Posterior cingulate gyrus (tissue), 11 donors: ENCODE measurements around the gene WDR89.
"Not testable (repeated sequence)": the region's sequence is repeated elsewhere in the genome, so short reads cannot be mapped to it uniquely, and the experiment has no call there.

ENCODE experiments used
- DNase-seq, 10 donors: peaks; one replicate each; pipeline versions ENCODE4 v3.0.0 to v3.0.0-alpha.2; 2020 to 2021; ENCODE audit warnings: mixed read lengths in 3 of 10
- intact Hi-C: fragments of 100-400 bp; cut with DNase I; formaldehyde crosslinking; loops from one replicate; pipeline ENCODE4 v1.15.1; 2023

The WDR89 gene

DNA sequence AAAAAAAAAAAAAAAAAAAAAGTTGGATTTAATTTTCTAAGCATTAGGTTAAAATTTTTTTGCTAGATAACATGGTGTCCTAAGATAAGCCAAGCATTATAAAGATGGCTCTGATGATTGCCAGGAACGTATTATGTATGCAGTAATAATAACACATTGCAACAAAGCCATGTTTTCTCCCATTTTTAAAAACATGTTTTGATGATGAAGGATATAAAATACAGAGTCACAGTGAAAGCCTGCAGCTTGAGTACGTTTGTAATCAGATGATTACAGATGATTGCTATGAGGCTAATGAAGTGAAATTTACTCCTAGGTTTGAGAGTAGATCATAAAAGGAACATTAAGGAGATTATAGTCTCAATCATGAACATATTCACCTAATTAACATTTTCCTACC is 13.3 kb upstream of the WDR89 start:
- intact Hi-C loops: no loop called here
- no peak for DNase-seq

GRCh38 chr14:63654346-63654745 is 12.7 kb upstream of the WDR89 start:
- intact Hi-C loops: no loop called here
- DNase-seq: no peak

GRCh38 chr14:63652406-63652805 is 10.7 kb upstream of the WDR89 start:
- DNase-seq: no peak
- intact Hi-C loops: no loop called here

GRCh38 chr14:63650256-63650952 is 8.7 kb upstream of the WDR89 start:
- intact Hi-C loops: no loop called here
- DNase-seq: peak in 4 of 10 donors; percentile 22 to 45 (median 31)

- DNase-seq: no peak
- intact Hi-C loops: loop anchor here (10.0 kb wide), 1 partner anchor 117 kb away; no protein-coding TSS in a partner anchor
Measured at GRCh38 chr14:63647696-63648410, 6.2 kb upstream of the WDR89 start.

GRCh38 chr14:63644741-63645140 is 3.1 kb upstream of the WDR89 start:
- DNase-seq: no peak
- intact Hi-C loops: loop anchor here (5.0 to 10.0 kb wide), 2 partner anchors 83 to 120 kb away; partner anchors contain the start of gene SGPP1

DNA sequence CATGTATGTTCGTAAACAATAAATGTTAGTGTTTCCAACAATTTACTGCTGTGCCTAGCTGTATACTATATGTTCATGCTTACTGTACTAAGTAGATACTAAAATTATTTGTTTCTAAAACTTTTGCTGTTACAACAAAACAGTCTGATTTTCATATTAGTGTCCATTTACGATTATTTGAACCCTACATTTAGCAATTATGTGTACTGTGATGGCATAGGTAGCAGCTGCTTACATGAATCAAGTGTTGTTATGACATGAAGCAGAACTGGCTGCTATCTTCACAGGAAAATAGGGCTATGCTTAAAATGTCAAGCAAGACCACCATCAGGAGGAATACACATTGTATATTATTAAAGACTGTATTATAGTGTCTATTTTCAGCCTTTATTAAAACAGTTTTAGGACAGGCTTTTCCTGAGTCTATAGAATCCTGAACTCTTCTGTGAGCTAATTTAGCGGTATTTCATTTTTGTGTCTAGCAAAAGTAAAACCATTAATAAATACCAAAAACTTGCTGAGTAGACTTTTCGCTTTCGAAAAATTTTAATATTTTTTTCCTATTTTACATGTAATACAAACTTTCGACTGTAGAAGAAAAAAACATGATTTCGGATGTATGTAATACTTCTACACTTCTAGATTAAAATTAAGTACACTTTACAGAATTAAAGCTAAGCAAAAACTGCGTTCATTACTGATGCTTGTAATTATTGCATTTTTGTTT is 1.1 kb upstream of the WDR89 start:
- intact Hi-C loops: loop anchor here (1.0 to 10.0 kb wide), 3 partner anchors 84 to 122 kb away; partner anchors contain the start of genes PPP2R5E and SGPP1
- DNase-seq: no peak

DNA sequence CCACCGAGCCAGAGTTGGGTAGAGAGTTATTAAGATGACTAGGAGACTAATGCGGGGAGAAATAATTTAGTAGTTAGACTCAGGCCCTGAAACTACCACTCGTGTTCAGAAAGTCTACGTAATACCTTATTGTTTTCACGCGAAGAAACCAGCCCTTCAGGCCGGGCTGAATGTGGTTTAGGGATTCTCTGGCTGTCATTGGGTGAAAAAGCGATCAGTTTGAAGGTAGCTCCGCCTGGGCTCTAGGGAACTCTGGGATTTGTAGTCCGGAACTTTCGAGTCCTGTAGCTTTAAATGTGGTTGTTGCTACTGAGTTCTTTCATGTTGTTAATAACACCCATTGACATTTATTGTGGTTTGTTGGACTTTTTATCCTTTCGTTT is 549 bp upstream of the WDR89 start:
- intact Hi-C loops: loop anchor here (1.0 to 10.0 kb wide), 3 partner anchors 85 to 123 kb away; partner anchors contain the start of genes PPP2R5E and SGPP1
- peak; percentile 54 to 96 (median 78) for DNase-seq

DNA sequence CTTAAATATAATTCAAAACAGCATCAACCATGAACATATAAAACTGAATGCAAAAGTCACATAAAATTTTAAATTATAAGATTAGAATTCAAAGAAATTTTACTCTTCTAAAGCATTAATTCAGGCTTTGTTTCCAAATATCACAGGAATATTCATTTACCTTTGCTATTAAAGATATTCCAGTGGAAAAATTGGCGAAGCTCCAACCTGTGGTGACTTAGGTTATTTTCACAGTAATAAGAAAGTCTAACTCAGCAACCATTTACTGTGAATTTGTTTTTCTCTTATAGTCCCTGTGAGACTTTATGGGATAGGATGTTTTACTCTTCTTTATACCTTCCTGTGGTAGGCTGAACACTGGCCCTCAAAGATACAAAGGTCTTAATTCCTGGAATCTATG is 3.2 kb downstream of the WDR89 start:
- intact Hi-C loops: no loop called here
- DNase-seq: no peak

- DNase-seq, intact Hi-C loops: not testable (repeated sequence)
Measured at GRCh38 chr14:63636094-63636635, 5.5 kb downstream of the WDR89 start.

GRCh38 chr14:63633801-63634200 is 7.9 kb downstream of the WDR89 start:
- no peak for DNase-seq
- intact Hi-C loops: loop anchor here (5.0 kb wide), 1 partner anchor 242 kb away; no protein-coding TSS in a partner anchor

DNA sequence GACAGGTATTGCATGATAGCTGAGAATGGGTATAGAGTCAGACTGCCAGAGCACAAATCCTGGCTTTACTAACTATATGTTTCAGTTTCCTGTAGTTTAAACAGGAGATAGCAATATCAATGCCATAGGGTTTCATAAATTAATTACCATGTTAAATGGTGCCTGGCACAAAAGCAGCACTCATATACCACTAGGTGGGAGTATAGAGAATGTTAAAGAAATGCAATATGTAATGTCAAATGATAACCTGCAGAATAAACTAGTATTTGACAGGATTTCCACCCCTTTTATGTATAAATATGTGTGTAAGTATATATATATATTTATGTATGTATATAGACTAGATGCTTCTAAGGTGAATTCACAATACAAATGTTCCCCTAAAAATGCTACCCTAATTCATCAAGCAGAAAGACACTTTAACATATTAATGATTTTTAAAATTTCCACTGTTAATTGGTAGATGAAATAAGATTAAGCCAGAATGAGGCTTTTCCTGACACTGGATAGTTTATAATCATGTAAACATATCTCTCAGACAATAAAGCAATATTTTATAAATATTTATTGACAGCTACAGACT is 8.6 kb downstream of the WDR89 start:
- DNase-seq: no peak
- intact Hi-C loops: loop anchor here (5.0 kb wide), 1 partner anchor 241 kb away; no protein-coding TSS in a partner anchor

GRCh38 chr14:63624701-63625100 is 17.0 kb downstream of the WDR89 start:
- intact Hi-C loops: no loop called here

DNA sequence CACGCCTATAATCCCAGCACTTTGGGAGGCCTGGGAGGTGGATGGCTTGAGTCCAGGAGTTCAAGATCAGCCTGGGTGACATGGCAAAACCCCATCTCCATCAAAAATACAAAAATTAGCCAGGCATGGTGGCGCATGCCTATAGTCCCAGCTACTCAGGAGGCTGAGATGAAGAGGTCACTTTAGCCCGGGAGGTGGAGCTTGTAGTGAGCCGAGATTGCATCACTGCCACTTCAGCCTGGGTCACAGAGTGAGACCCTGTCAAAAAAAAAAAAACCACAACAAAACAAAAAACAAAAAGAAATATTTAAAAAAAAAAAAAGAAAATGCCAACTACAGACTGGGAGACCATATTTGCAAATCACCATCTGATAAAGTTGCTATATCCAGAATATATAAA is 17.5 kb downstream of the WDR89 start:
- no peak for DNase-seq
- intact Hi-C loops: no loop called here

More at GRCh38 chr14:63624701-63625100, 17.0 kb downstream of the WDR89 start:
- DNase-seq: no peak

GRCh38 chr14:63621975-63622374 is 19.7 kb downstream of the WDR89 start:
- DNase-seq, intact Hi-C loops: not testable (repeated sequence)

GRCh38 chr14:63616015-63616414 is 25.7 kb downstream of the WDR89 start:
- intact Hi-C loops: no loop called here
- no peak for DNase-seq

- intact Hi-C loops: no loop called here
- no peak for DNase-seq
Measured at GRCh38 chr14:63614679-63615363, 26.9 kb downstream of the WDR89 start.

DNA sequence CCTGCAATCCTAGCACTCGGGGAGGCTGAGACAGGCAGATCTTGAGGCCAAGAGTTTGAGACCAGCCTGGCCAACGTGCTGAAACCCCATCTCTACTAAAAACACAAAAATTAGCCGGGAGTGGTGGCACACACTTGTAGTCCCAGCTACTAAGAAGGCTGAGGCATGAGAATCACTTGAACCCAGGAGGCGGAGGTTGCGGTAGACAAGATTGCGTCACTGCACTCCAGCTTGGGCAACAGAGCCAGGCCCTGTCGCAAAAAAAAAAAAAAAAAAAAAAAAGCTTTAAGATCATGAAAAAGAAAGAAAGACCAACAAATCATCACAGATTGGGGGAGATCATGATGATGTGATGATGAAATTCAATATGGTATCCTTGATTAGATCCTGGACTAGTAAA is 30.6 kb downstream of the WDR89 start:
- intact Hi-C loops: no loop called here
- no peak for DNase-seq

DNA sequence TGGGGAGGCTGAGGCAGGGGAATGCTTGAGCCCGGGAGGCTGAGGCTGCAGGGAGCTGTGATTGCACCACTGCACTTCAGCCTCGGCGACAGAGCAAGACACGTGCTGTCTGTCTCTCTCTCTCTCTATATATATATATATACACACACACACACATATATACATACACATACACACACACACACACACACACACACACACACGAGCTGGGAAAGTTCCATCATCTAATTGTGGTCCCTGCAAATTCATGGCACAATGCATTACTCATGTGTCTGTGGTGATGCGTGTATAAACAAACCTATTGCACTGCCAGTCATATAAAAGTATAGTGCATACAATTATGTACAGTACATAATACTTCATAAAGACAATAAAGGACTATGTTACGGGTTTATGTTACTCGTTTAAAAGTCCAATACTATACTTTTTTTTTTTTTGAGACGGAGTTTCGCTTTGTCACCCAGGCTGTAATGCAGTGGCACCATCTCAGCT is 36.6 kb downstream of the WDR89 start:
- DNase-seq: no peak
- intact Hi-C loops: no loop called here

GRCh38 chr14:63604626-63605025 is 37.0 kb downstream of the WDR89 start:
- intact Hi-C loops: no loop called here

More at GRCh38 chr14:63604626-63605025, 37.0 kb downstream of the WDR89 start:
- DNase-seq: no peak
